GM12891 (cell line): ENCODE results near the gene SLC38A7.
A peak's percentile ranks its signal among the peaks of the same experiment; 100 is the strongest.
"Not testable (repeated sequence)": the region's sequence is repeated elsewhere in the genome, so short reads cannot be mapped to it uniquely, and the experiment has no call there.

Experiments
- DNase-seq: peaks from one replicate; pipeline ENCODE4 v3.0.0; 2011; ENCODE audit warnings: low spot score; ENCODE audit not compliant: insufficient read length
- FAIRE-seq: peaks from 2 replicates; lab custom pipeline; 2011; peaks lifted over from hg19 to GRCh38; lab: Jason Lieb, UNC
- PAX5 ChIP-seq: IDR thresholded peaks from 2 replicates; pipeline ENCODE4 v1.6.1; 2011; ENCODE audit warnings: low read length, moderate library complexity, mild to moderate bottlenecking; ENCODE audit not compliant: insufficient read depth, severe bottlenecking
- POLR2A ChIP-seq: IDR thresholded peaks from 2 replicates; pipeline ENCODE4 v1.6.1; 2011; ENCODE audit warnings: low read depth, low read length, control low read depth
- POLR2AphosphoS5 ChIP-seq: IDR thresholded peaks from 2 replicates; pipeline ENCODE4 v1.6.1; 2011; ENCODE audit warnings: low read depth, low read length, control low read depth
- POU2F2 ChIP-seq: IDR thresholded peaks from 2 replicates; pipeline ENCODE4 v1.6.1; 2011; ENCODE audit warnings: low read depth, mild to moderate bottlenecking, control low read depth, low read length, moderate library complexity
- SPI1 ChIP-seq: IDR thresholded peaks from 2 replicates; pipeline ENCODE4 v1.6.1; 2011; ENCODE audit warnings: low read depth, low read length, control low read depth
- TAF1 ChIP-seq: IDR thresholded peaks from 2 replicates; pipeline ENCODE4 v1.6.1; 2011; ENCODE audit warnings: low read depth, low read length, control low read depth

Gene SLC38A7

DNA sequence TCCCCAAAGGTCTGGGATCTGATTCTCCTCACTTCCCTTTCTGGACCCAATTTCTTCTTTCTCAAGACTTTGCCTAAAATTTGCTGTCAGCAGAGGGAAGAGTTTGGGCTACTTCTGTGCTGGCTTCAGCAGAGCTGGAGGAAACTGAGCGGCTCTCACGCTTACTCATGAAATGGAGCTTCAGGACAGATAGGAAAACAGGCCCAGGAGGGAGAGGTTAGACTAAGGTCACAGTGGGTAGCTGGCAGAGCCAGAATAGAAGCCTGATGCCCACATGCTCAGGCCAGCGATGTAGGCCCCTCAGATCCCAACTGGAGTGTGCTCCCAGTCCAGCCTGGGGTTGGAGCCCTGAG, 593 bp downstream of the SLC38A7 start:
- FAIRE-seq (no peak), DNase-seq (no peak)
- TF ChIP-seq POU2F2 (no peak), SPI1 (0 out of 2 replicates have a peak, but pooled peaks have one; percentile 8)

DNA sequence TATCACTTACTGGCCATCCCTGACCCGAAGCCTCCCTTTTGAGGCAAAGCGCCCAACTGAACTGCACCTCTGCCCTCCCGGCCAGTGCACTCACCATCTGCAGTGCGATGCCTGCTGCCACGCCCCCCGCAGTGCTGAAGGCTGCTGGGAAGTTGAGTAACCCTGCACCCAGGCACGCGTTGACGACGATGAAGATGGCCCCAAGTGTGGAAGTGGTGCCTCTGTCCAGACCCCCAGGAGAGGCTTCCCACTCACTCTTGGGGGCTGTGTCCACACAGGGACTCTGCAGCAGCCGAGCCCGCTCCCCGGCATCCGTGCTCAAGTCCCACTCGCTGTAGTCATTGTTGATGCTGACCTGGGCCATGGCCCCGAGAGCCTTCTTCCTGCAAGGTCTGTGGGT, 4.8 kb downstream of the SLC38A7 start:
- FAIRE-seq (no peak), DNase-seq (no peak)
- no peak for TF ChIP-seq PAX5
- TF ChIP-seq SPI1 = no peak
- no peak for TF ChIP-seq TAF1

DNA sequence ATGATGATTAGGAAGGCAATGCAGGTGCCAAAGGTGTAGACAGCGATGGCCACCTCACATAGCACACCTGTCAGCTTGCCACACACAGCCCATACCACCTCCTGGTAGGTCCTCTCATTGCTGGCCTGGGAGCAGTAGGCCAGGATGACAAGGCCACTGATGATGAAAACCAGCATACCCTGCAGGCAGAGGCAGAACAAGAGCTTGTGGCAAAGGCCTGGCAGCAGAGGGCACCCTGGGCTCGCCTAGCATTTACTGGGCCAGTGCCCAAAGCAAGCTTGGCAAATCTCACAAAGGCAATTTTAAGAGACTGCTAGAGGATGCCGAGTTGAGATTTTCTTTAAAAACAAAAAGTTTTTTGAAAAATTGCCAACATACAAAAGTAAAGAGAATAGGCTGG, 5.9 kb downstream of the SLC38A7 start:
- no peak for FAIRE-seq
- no peak for DNase-seq
- TF ChIP-seq PAX5 (no peak), POU2F2 (no peak), SPI1 (no peak), POLR2AphosphoS5 (no peak), TAF1 (no peak), POLR2A (no peak)

DNA sequence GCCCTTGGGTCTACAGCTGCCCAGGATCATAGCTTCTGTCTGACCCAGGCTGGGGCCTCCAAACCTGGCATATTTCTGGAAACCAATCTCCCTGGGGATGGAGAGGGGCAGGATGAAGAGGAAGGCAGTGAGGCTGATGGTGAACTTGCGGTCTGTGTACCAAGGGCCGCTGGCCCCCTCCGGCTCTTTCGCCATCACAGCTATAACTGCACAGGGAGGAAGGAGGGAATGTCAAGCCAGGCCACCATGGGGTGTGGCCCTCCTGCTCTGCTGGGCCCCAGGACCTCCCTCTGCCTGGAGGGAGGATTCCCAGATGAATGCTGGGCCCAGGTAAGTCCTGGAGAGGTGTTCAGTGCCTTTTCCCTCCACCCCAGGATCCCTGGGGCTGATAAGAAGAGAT, 6.3 kb downstream of the SLC38A7 start:
- no peak for FAIRE-seq
- TF ChIP-seq TAF1 (no peak), POU2F2 (no peak), SPI1 (no peak)
- no peak for DNase-seq

DNA sequence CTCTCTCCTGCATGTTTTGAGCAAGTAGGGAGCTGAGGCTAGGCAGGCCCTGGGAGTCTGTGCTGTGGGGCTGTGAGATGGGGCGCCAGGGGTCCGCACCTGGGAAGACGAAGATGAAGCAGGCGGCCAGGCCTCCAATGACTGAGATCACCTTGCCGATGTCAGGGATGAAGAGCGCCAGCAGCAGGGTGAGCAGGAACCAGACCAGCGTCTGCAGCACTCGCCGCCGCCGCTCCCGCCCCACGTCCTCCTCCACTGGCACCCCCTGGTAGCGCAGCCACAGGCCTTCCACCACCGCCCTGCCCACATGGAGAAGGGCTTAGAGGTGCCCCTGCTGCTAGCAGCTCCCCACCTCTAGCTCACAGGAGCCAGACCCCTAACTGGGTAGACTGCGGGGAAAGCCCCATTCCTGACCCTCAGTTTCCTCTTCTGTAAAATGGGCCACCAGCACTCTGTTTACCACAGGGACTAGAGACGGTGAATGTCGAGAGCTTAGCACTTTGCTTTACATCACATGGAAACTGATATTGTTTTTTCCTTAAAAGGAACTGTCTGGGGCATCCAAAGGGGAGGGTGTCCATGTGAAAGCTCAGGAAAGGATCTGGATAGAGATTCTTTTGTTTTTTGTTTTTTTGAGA, 13.5 kb downstream of the SLC38A7 start:
- DNase-seq (no peak), FAIRE-seq (no peak)
- no peak for TF ChIP-seq POLR2AphosphoS5
- TF ChIP-seq POU2F2 = no peak
- TF ChIP-seq TAF1 = no peak
- TF ChIP-seq PAX5 = no peak
- no peak for TF ChIP-seq SPI1
- TF ChIP-seq POLR2A = no peak

DNA sequence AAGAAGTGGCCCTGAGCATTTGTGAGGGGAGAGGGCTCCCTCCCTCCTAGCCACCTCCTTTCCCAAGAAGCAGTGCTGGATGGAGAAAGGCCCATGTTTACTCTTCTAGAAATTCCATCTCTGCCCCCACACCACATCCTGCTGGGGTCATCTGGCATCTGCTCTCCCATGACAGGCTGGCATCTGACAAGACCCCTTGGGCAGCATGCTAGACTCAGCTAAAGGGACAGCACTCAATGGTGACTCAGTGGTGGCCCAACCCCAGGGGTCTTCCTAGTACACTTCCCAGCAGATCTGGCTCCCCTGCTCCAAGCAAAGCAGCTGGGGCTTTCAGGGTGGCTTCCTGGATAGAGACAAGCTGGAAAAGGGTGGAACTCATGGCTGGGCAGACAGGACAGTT, 14.4 kb downstream of the SLC38A7 start:
- no peak for FAIRE-seq
- TF ChIP-seq PAX5 (no peak), POLR2A (no peak), TAF1 (no peak), POLR2AphosphoS5 (no peak), SPI1 (no peak), POU2F2 (no peak)
- no peak for DNase-seq

DNA sequence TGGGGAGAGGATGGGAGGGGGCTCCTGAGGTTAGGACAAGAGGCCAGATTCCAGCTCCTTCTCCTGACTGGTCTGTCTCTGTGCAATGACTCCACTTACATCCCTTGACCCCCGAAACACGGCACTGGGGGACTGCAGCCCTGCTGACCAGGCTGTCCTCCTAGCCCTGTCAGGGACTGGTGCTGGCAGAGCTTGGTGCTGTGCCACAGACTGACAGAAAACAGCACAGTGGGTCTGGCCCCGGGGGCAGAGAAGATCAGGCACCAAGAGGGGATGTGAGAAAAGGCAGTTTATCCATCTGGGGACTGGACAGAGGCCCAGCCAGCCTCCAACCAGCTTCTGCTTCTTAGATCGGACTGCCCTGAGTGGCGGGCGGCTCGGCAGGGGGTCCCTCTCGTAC, 19.4 kb downstream of the SLC38A7 start:
- no peak for TF ChIP-seq SPI1
- TF ChIP-seq POLR2A = no peak
- no peak for TF ChIP-seq POU2F2
- no peak for TF ChIP-seq POLR2AphosphoS5
- no peak for TF ChIP-seq TAF1

DNA sequence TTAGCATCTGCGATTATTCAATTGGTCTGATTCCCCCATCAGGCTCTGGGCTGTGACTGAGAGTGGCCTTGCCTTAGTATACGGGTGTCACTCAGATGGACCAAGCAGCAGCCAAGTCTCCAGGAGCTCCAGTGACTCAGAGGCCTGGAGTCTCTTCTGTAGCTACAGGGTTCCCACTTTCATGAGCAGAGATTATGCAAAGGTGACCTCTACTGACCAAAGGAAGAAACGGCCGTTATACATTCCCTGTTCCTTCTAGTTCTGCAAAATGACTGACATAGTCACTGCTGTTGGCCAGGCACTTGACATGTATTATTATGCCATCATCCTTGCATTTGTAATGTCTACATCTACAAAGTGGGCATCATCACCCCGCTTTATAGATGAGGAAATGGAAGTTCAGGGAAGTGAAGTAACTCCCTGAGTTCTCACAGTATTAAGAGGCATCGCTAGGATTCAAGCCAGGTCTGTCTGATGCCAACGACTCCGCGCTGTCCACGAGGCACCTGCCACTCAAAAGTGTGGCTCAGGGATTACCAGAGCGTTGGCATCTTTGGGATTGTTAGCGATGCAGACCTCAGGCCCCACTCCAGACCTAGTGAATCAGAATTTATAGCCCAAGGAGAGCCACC, 23.3 kb downstream of the SLC38A7 start:
- DNase-seq (peak; percentile 49), FAIRE-seq (no peak)
- no peak for TF ChIP-seq POLR2A
- TF ChIP-seq SPI1 = no peak
- no peak for TF ChIP-seq TAF1
- TF ChIP-seq POLR2AphosphoS5 = no peak
- no peak for TF ChIP-seq POU2F2
- TF ChIP-seq PAX5 = no peak

More for the DNA sequence above, 19.4 kb downstream of the SLC38A7 start:
- no peak for DNase-seq
- FAIRE-seq = no peak

DNA sequence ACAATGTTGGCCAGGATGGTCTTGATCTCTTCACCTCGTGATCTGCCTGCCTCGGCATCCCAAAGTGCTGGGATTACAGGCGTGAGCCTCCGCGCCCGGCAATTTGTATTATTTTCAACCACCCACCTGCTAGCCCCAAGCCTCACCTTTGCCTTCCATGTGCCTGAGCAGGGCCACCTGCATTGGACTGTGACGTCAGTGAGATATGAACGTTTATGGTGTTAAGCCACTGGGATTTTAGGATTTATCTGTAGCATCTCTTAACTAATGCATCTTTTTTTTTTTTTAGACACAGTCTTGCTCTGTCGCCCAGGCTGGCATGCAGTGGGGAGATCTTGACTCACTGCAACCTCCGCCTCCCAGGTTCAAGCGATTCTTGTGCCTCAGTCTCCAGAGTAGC, 24.7 kb downstream of the SLC38A7 start:
- FAIRE-seq, DNase-seq: not testable (repeated sequence)

DNA sequence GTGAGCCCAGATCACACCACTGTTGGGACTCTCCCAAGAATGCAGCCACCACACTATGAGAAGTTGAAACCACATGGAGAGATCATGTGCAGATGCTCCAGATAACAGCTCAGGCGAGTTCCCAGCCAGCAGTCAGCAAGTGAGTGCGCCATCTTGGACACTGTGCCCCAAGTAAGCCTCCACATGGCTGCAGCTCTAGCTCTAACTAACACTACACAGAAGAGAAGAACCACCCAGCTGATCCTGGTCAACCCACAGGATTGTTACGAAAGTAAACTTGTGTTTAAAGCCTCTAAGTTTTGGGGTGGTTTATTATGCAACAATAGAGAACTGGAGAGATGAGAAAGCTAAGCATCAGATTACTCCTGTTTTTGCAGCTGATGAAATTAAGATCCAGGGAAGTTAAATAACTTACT, 25.8 kb downstream of the SLC38A7 start:
- no peak for TF ChIP-seq POU2F2
- no peak for TF ChIP-seq POLR2AphosphoS5
- TF ChIP-seq TAF1 = no peak
- TF ChIP-seq PAX5 = no peak
- FAIRE-seq = no peak
- DNase-seq = no peak

DNA sequence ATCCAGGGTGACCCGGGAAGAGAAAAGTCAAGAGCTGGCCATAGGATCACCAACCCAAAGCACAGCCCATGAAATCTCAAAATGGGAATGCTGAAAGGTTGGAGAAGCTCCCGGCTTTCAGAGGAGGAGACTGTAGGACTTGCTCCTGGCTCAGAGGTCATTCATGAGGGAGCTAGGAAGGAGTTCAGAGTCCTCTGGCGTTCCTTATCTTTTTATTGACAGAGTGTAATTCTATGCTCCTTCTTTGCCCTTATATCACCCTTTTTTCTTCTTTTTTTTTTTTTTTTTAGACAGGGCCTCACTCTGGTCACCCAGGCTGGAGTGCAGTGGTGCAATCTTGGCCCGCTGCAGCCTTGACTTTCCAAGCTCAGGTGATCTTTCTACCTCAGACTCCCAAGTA, 27.7 kb downstream of the SLC38A7 start:
- DNase-seq (no peak), FAIRE-seq (no peak)
- no peak for TF ChIP-seq POLR2AphosphoS5
- TF ChIP-seq TAF1 = no peak
- TF ChIP-seq POLR2A = no peak
- TF ChIP-seq SPI1 = no peak
- TF ChIP-seq POU2F2 = no peak
- no peak for TF ChIP-seq PAX5

DNA sequence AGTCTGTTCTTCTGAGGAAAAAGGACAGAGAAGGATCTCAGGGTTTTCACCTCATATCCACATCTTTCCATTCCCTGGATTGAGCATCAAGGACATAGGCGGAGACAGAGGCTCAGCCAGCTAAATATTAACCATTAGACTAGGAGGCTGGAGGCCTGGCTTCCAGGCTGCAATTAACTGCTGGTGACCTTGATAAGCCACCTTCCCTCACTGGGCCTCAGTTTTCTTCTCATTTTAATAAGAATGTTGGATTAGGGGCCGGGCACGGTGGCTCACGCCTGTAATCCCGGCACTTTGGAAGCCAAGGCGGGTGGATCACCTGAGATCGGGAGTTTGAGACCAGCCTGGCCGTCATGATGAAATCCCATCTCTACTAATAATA, 29.4 kb downstream of the SLC38A7 start:
- DNase-seq (no peak), FAIRE-seq (no peak)

More for the DNA sequence above, 29.4 kb downstream of the SLC38A7 start:
- TF ChIP-seq SPI1 = no peak
- no peak for TF ChIP-seq POU2F2
- TF ChIP-seq PAX5 = no peak
